ENCODE results near the gene SNRK. TPM values are rescaled to one million over a fixed set of nuclear protein-coding genes. Genes with fewer than 3 reads are reported as not detected.

SNRK gene
- total and polyA plus RNA-seq, 2 experiments from 2014 or later, result 10.7 to 25.3 TPM

DNA sequence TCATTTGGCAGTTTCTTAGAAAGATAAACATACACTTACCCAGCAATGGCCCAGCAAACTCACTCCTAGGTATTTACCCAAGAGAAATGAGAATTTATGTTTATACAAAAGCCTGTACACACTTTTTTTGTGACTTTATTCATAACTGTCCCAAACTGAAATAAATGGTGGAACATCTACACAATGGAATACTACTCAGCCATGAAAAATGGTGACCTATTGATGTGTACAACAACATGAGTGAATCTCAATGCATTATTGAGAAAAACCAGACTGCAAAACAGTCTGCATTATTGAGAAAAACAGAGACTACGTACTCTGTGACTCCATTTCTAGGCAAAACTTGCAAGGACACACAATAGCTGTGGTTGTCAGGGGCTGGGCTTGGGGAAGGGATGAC lies 37.2 kb downstream of the SNRK start:
- Histone ChIP-seq H3K36me3 (replicated peaks; ENCODE audit: insufficient read depth, low read depth) (no peaks in the 10 kb centered on the region), H3K9me3 (ENCODE audit: low read depth) (no peaks in the 10 kb centered on the region), H3K79me2 (peaks cover 79% of the 10 kb centered on the region), H4K20me1 (ENCODE audit: insufficient read depth, poor library complexity, severe bottlenecking) (peaks cover 29% of the 10 kb centered on the region), H3K27ac (no peak overlapping the region), H2AFZ (no peak overlapping the region), H3K9me2 (replicated peaks; ENCODE audit: insufficient read depth) (no peaks in the 10 kb centered on the region), H3K4me2 (no peak overlapping the region), H3K4me1 (ENCODE audit: insufficient read depth) (peaks cover 24% of the 10 kb centered on the region), H3K27me3 (no peaks in the 10 kb centered on the region), H3K4me3 (no peak overlapping the region)
- no peak for DNase-seq (ENCODE audit: low spot score)
- 96% methylated on average over 1 of the region's 1 CpG for WGBS (ENCODE audit: low lambda C conversion rate, missing lambda C conversion rate)
- TF ChIP-seq, protein P1, sequence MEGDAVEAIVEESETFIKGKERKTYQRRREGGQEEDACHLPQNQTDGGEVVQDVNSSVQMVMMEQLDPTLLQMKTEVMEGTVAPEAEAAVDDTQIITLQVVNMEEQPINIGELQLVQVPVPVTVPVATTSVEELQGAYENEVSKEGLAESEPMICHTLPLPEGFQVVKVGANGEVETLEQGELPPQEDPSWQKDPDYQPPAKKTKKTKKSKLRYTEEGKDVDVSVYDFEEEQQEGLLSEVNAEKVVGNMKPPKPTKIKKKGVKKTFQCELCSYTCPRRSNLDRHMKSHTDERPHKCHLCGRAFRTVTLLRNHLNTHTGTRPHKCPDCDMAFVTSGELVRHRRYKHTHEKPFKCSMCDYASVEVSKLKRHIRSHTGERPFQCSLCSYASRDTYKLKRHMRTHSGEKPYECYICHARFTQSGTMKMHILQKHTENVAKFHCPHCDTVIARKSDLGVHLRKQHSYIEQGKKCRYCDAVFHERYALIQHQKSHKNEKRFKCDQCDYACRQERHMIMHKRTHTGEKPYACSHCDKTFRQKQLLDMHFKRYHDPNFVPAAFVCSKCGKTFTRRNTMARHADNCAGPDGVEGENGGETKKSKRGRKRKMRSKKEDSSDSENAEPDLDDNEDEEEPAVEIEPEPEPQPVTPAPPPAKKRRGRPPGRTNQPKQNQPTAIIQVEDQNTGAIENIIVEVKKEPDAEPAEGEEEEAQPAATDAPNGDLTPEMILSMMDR (IDR thresholded peaks at IDR 0.05; ENCODE audit: poor library complexity), result no peak
- TF ChIP-seq EZH2phosphoT487 (IDR thresholded peaks at IDR 0.05; ENCODE audit: low read depth, severe bottlenecking, unreplicated experiment), result no peak
- no peak for TF ChIP-seq EZH2 (IDR thresholded peaks at IDR 0.05; ENCODE audit: borderline replicate concordance)

DNA sequence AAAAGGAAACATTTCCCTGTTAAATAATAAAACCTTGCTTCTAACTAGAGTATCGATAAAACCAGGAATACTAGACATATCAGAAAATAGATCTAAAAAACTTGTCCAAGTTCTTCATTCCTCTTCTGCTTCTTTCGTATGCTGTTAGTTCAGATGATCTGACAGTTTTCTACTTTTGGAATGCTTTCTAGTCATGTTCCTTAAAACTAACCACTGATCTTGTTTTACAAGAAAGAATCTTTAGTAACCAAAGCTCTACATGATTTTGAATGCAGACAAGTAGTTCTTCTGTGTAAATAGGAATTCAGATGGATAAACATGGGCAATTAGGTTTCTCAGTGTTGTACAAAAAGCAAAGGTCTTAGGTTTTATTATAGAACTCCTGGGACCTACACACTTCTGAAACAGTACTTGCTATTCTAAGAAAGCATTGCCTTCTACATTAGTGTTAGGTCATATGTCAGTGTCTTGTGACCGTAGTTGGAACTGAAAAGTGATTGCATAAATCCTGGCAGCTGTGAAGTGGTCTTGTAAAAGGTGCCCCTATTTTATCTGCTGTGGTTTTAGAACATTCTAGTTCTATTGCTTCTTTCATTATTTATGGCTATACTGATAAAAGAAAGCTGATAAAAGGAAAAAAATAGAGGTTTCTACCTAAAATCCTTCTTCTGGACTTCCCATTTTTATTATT lies 40.7 kb downstream of the SNRK start:
- H3K79me2 ChIP-seq, result peaks cover 79% of the 10 kb centered on the region
- peaks cover 36% of the 10 kb centered on the region for H4K20me1 ChIP-seq (ENCODE audit: insufficient read depth, poor library complexity, severe bottlenecking)
- H3K36me3 ChIP-seq (replicated peaks; ENCODE audit: insufficient read depth, low read depth), result no peaks in the 10 kb centered on the region
- TF ChIP-seq EZH2phosphoT487 (IDR thresholded peaks at IDR 0.05; ENCODE audit: low read depth, severe bottlenecking, unreplicated experiment) (no peak), EZH2 (IDR thresholded peaks at IDR 0.05; ENCODE audit: borderline replicate concordance) (no peak)
- TF ChIP-seq, protein P1 (IDR thresholded peaks at IDR 0.05; ENCODE audit: poor library complexity), result no peak
- peak overlapping the region; percentile 0 for H3K4me2 ChIP-seq
- peaks cover 24% of the 10 kb centered on the region for H3K4me1 ChIP-seq (ENCODE audit: insufficient read depth)
- peak overlapping the region; percentile 19 for H3K27ac ChIP-seq
- no peaks in the 10 kb centered on the region for H3K9me3 ChIP-seq (ENCODE audit: low read depth)
- H3K9me2 ChIP-seq (replicated peaks; ENCODE audit: insufficient read depth), result no peaks in the 10 kb centered on the region
- no peak overlapping the region for H3K4me3 ChIP-seq
- peak; percentile 15 for DNase-seq (ENCODE audit: low spot score)
- no peaks in the 10 kb centered on the region for H3K27me3 ChIP-seq
- 55% methylated on average over 3 of the region's 3 CpGs for WGBS (ENCODE audit: low lambda C conversion rate, missing lambda C conversion rate)
- H2AFZ ChIP-seq, result no peak overlapping the region

- H3K4me2 ChIP-seq, result peak overlapping the region; percentile 0
- peaks cover 24% of the 10 kb centered on the region for H3K4me1 ChIP-seq (ENCODE audit: insufficient read depth)
- TF ChIP-seq EZH2phosphoT487 (IDR thresholded peaks at IDR 0.05; ENCODE audit: low read depth, severe bottlenecking, unreplicated experiment), result no peak
- TF ChIP-seq, protein P1 (IDR thresholded peaks at IDR 0.05; ENCODE audit: poor library complexity), result no peak
- TF ChIP-seq EZH2 (IDR thresholded peaks at IDR 0.05; ENCODE audit: borderline replicate concordance), result no peak
- H3K36me3 ChIP-seq (replicated peaks; ENCODE audit: insufficient read depth, low read depth), result no peaks in the 10 kb centered on the region
- H3K79me2 ChIP-seq, result peaks cover 78% of the 10 kb centered on the region
- H3K27me3 ChIP-seq, result no peaks in the 10 kb centered on the region
- no peak for DNase-seq (ENCODE audit: low spot score)
- no peaks in the 10 kb centered on the region for H3K9me2 ChIP-seq (replicated peaks; ENCODE audit: insufficient read depth)
- H4K20me1 ChIP-seq (ENCODE audit: insufficient read depth, poor library complexity, severe bottlenecking), result peaks cover 36% of the 10 kb centered on the region
- no peak overlapping the region for H2AFZ ChIP-seq
- H3K4me3 ChIP-seq, result no peak overlapping the region
- peak overlapping the region; percentile 19 for H3K27ac ChIP-seq
- no peaks in the 10 kb centered on the region for H3K9me3 ChIP-seq (ENCODE audit: low read depth)
Measured at GRCh38 chr3:43327582-43327979, 41.2 kb downstream of the SNRK start.
